Smooth muscle cell (in vitro differentiated cells): Measurements from ENCODE around the gene MIS12. TPM values are rescaled to one million over a fixed set of nuclear protein-coding genes. Genes with fewer than 3 reads are reported as not detected.
A peak's percentile ranks its signal among the peaks of the same experiment; 100 is the strongest.

Source experiments
- DNase-seq: peaks from one replicate; lab custom pipeline; 2025; ENCODE audit not compliant: unreplicated experiment; lab: John Stamatoyannopoulos, UW
- H2AFZ ChIP-seq: fragments of 200-600 bp; sonication (generic); 2 replicates; pipeline ENCODE4 v1.6.0; 2016; ENCODE audit warnings: antibody characterized with exemption, low read depth, mild to moderate bottlenecking
- H3F3A ChIP-seq: fragments of 200-600 bp; sonication (generic); 2 replicates; pipeline ENCODE4 v1.6.0; 2017; ENCODE audit warnings: antibody characterized with exemption, low read depth
- H3K27ac ChIP-seq: fragments of 200-600 bp; sonication (generic); 2 replicates; pipeline ENCODE4 v1.5.1; 2016; ENCODE audit warnings: low read depth, mild to moderate bottlenecking
- H3K27me3 ChIP-seq: fragments of 200-600 bp; sonication (generic); 2 replicates; pipeline ENCODE4 v1.6.1; 2016; ENCODE audit warnings: low read depth, mild to moderate bottlenecking
- H3K36me3 ChIP-seq: fragments of 200-600 bp; sonication (generic); 2 replicates; pipeline ENCODE4 v1.5.1; 2016; ENCODE audit warnings: low read depth
- H3K4me1 ChIP-seq: fragments of 200-600 bp; sonication (generic); 2 replicates; pipeline ENCODE4 v1.5.1; 2016; ENCODE audit warnings: low read depth
- H3K4me2 ChIP-seq: fragments of 200-600 bp; sonication (generic); 2 replicates; pipeline ENCODE4 v1.6.0; 2016; ENCODE audit warnings: mild to moderate bottlenecking
- H3K4me3 ChIP-seq: fragments of 200-600 bp; sonication (generic); 2 replicates; pipeline ENCODE4 v1.5.1; 2016; ENCODE audit warnings: mild to moderate bottlenecking
- H3K79me2 ChIP-seq: fragments of 200-600 bp; sonication (generic); 2 replicates; pipeline ENCODE4 v1.6.0; 2016; ENCODE audit warnings: low read depth, mild to moderate bottlenecking
- H3K9ac ChIP-seq: fragments of 200-600 bp; sonication (generic); 2 replicates; pipeline ENCODE4 v1.6.0; 2016; ENCODE audit warnings: low read depth
- H3K9me3 ChIP-seq: fragments of 200-600 bp; sonication (generic); replicated peaks from 2 replicates; pipeline ENCODE4 v1.5.1; 2016; ENCODE audit warnings: low read depth
- H4K20me1 ChIP-seq: fragments of 200-600 bp; sonication (generic); 2 replicates; pipeline ENCODE4 v1.6.0; 2016; ENCODE audit warnings: low read depth
- WGBS: methylation state at CpG from one replicate; pipeline ENCODE4 v1.1.7; 2016; ENCODE audit warnings: low lambda C conversion rate; 5-methylcytosine and 5-hydroxymethylcytosine counted together
- polyA plus RNA-seq: library from polyadenylated mRNA; unstranded; fragments of >200 nt; fragmentation: Nextera tagmentation; extraction: Ambion mirVana; gene quantifications from 2 replicates; pipeline ENCODE4 v1.2.1, GENCODE V29; 2016
- total RNA-seq: library from RNA; depleted of rRNA; stranded (reverse); fragments of >200 nt; gene quantifications from 2 replicates; pipeline ENCODE4 v1.2.3, GENCODE V29; 2014
- TF ChIP-seq, protein P1 (sequence below): fragments of 200-600 bp; sonication (generic); IDR thresholded peaks from 2 replicates; pipeline ENCODE4 v1.5.1; 2017; ENCODE audit warnings: borderline replicate concordance, mild to moderate bottlenecking, antibody characterized with exemption; ENCODE audit not compliant: insufficient read depth, poor library complexity, severe bottlenecking

MIS12 gene
- total and polyA plus RNA-seq, 2 experiments from 2014 or later: 14.8 to 23.3 TPM

DNA sequence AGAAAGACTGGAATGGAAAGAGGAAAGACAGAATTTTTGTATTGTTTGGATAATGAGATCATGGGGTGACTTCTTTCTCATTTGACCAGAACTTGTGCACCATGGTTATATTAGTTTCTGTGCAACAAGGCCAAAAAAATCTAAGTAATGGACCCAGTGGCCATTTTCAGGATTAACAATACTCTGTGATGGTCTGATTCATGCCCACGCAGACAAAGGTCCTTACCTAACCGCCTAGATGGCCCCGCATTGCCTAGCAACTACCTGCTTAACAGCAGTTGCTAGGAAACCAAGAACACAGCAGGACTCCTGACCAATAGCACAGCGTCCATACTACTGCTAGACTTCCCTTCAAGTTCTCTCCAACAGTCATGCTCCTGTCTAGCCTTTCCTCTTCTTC is 22.4 kb downstream of the MIS12 start:
- H3K4me3 ChIP-seq: no peak overlapping the region
- peak overlapping the region; percentile 79 for H3K9ac ChIP-seq
- peak overlapping the region; percentile 68 for H3K4me2 ChIP-seq
- H3K27me3 ChIP-seq: no peaks in the 10 kb centered on the region
- no peak for DNase-seq
- H3K36me3 ChIP-seq: no peaks in the 10 kb centered on the region
- TF ChIP-seq, protein P1, sequence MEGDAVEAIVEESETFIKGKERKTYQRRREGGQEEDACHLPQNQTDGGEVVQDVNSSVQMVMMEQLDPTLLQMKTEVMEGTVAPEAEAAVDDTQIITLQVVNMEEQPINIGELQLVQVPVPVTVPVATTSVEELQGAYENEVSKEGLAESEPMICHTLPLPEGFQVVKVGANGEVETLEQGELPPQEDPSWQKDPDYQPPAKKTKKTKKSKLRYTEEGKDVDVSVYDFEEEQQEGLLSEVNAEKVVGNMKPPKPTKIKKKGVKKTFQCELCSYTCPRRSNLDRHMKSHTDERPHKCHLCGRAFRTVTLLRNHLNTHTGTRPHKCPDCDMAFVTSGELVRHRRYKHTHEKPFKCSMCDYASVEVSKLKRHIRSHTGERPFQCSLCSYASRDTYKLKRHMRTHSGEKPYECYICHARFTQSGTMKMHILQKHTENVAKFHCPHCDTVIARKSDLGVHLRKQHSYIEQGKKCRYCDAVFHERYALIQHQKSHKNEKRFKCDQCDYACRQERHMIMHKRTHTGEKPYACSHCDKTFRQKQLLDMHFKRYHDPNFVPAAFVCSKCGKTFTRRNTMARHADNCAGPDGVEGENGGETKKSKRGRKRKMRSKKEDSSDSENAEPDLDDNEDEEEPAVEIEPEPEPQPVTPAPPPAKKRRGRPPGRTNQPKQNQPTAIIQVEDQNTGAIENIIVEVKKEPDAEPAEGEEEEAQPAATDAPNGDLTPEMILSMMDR: no peak
- H3K27ac ChIP-seq: peak overlapping the region; percentile 95
- H2AFZ ChIP-seq: peak overlapping the region; percentile 73
- 40% methylated on average over 4 of the region's 4 CpGs for WGBS
- peaks cover 4% of the 10 kb centered on the region for H3F3A ChIP-seq
- no peaks in the 10 kb centered on the region for H4K20me1 ChIP-seq
- peaks cover 17% of the 10 kb centered on the region for H3K4me1 ChIP-seq
- H3K9me3 ChIP-seq: no peaks in the 10 kb centered on the region
- no peaks in the 10 kb centered on the region for H3K79me2 ChIP-seq

DNA sequence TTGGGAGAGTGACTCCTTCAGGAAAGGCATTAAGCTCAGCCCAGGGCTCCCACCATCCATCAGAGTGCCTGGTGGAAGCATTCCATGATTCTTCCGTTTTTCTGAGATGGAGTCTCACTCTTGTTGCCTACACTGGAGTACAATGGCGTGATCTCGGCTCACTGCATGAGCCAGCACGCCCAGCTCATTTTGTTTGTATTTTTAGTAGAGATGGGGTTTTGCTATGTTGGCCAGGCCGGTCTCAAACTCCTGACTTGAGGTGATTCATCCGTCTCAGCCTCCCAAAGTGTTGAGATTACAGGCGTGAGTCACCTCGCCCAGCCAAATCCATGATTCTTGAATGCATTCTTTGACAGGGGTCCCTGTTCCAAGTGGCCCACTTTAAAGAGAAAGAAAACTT is 23.1 kb downstream of the MIS12 start:
- DNase-seq: no peak
- H3K4me2 ChIP-seq: peak overlapping the region; percentile 68
- peak overlapping the region; percentile 73 for H2AFZ ChIP-seq
- H3K36me3 ChIP-seq: no peaks in the 10 kb centered on the region
- peaks cover 4% of the 10 kb centered on the region for H3F3A ChIP-seq
- H3K4me1 ChIP-seq: peaks cover 17% of the 10 kb centered on the region
- H3K79me2 ChIP-seq: no peaks in the 10 kb centered on the region
- no peaks in the 10 kb centered on the region for H3K27me3 ChIP-seq
- TF ChIP-seq, protein P1: no peak
- peak overlapping the region; percentile 79 for H3K9ac ChIP-seq
- no peaks in the 10 kb centered on the region for H3K9me3 ChIP-seq
- no peaks in the 10 kb centered on the region for H4K20me1 ChIP-seq
- WGBS: 27% methylated on average over 8 of the region's 8 CpGs
- H3K4me3 ChIP-seq: no peak overlapping the region
- H3K27ac ChIP-seq: peak overlapping the region; percentile 95

DNA sequence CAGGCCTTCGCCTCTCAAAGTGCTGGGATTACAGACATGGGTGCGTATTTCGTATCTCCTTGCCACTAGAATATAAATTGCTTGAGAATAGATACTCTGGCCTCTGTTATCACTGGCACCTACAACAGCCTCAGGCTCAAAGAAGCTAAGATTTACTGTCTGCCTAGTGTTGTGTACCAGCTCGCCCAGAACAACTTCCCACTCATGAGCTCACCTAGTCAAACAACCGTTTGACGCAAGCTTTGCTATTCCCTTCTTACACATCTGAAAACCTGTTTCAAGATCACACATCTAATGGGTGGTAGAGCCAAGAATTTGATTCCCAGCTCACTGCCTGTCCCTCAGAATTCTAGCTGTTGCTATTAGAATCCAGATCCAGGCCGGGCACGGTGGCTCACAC is 24.4 kb downstream of the MIS12 start:
- H4K20me1 ChIP-seq: no peaks in the 10 kb centered on the region
- H3K9ac ChIP-seq: no peak overlapping the region
- no peak overlapping the region for H3K27ac ChIP-seq
- H3K79me2 ChIP-seq: no peaks in the 10 kb centered on the region
- peaks cover 10% of the 10 kb centered on the region for H3F3A ChIP-seq
- H3K4me3 ChIP-seq: no peak overlapping the region
- WGBS: 95% methylated on average over 8 of the region's 8 CpGs
- no peak overlapping the region for H2AFZ ChIP-seq
- H3K9me3 ChIP-seq: no peaks in the 10 kb centered on the region
- H3K36me3 ChIP-seq: no peaks in the 10 kb centered on the region
- no peak overlapping the region for H3K4me2 ChIP-seq
- H3K27me3 ChIP-seq: no peaks in the 10 kb centered on the region
- TF ChIP-seq, protein P1: no peak
- no peak for DNase-seq
- peaks cover 17% of the 10 kb centered on the region for H3K4me1 ChIP-seq
